Iris pigment epithelial cell (primary cell): ENCODE data around the gene SPACA6.

Experiments
- DNase-seq: peaks from one replicate; pipeline ENCODE4 v3.0.0-alpha.2; 2011; ENCODE audit warnings: low read depth

The SPACA6 gene

DNA sequence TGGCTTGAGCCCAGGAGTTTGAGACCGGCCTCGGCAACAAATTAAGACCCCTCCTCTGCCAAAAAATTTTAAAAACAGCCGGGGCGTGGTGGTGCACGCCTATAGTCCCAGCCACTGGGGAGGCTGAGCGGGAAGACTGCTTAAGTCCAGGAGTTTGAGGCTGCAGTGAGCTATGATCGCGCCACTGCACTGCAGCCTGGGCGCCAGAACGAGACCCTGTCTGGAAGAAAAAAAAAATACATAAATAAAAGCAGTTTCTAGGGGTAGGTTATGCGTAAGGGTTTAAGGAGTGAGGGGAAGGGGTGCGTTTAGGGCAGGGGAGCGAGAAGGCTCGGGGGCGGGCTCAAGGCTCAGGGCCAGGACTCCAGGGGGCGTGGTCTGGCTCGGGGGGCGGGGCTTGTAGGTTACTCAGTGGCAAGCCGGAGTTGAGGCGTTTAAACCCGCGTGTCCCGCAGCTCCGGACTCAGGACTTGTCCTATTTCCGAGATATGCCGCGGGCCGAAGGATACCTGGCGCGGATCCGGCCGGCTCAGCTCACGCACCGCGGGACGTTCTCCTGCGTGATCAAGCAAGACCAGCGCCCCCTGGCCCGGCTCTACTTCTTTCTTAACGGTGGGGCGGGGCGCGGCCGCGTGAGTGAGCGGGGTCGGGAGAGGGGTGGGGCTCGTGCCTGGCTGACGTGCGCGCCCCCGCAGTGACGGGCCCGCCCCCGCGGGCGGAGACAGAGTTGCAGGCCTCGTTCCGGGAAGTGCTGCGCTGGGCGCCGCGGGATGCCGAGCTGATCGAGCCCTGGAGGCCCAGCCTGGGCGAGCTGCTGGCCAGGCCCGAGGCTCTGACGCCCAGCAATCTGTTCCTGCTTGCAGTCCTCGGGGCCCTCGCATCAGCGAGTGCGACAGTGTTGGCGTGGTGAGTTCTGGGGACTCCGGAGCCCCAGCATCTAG lies 10.7 kb downstream of the SPACA6 start:
- peak; percentile 95 for DNase-seq

GRCh38 chr19:51704626-51705025 lies 11.5 kb downstream of the SPACA6 start:
- DNase-seq: no peak

DNA sequence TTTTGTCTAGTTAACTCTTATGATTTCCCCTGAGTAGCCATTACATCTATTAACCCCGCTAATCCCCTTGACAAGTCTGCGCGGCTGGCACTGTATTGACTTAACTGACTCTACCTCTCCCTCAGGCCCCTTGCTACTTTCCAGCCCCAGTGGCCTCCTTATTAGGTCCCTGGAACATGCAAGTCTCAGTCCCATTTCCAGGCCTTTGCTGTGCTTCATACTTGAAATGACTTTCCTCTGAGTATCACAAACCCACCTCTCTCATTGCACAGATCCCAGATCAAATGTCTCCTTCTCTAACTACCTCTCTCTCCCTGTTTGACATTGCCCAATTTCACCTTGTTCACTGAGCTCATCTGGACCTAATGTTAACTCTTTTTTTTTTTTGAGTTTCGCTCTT lies 13.2 kb downstream of the SPACA6 start:
- no peak for DNase-seq

DNA sequence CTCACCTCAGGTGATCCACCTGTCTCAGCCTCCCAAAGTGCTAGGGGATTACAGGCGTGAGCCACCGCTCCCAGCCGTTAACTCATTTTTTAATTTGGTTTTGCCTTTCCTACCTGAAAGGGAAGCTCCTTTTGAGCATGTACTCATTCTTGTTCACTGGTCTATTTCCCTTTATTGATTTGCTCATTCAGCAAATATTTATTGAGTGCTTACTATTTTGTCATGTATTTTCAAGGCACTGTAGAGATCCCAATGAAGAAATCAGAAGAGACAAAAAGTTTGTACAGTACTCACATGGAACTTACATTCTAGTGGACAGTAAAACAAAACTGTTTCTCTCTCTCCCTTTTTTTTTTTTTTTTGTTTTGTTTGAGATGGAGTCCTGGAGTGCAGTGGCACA lies 13.8 kb downstream of the SPACA6 start:
- DNase-seq: no peak

GRCh38 chr19:51708811-51709210 lies 15.7 kb downstream of the SPACA6 start:
- no peak for DNase-seq

- no peak for DNase-seq
Measured at GRCh38 chr19:51709575-51709974, 16.4 kb downstream of the SPACA6 start.

- peak; percentile 39 for DNase-seq
Measured at GRCh38 chr19:51710163-51710562, 17.0 kb downstream of the SPACA6 start.

- no peak for DNase-seq
Measured at GRCh38 chr19:51711702-51712101, 18.6 kb downstream of the SPACA6 start.

DNA sequence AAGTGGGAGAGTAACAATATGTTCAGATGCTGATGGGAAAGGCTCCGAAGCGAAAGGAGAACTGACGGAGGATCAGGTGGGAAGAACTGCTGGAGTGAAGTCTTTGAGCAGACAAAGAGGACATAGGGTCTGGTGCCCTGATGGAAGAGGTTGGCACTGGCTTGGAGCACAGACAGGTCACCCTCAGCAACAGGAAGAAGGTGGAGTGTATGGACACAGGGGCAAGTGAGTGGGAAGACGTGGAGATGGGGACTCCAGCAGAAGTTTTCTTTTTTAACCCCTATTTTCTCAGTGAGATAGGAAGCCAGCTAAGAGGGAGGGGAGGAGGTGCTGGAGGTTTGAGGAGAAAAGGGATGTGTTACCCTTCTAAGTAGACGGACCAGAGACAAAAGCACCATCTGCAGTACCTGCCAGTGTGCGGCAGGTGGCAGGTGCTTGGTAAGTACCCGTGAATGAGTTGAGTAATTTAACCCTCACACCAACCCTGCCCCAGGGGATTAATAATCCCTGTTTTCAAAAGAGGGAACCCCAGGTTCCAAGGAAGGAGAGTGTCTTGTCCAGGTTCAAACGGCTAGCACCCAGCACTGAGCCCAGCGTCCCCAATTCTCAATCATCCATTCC lies 19.4 kb downstream of the SPACA6 start:
- peak; percentile 54 for DNase-seq

DNA sequence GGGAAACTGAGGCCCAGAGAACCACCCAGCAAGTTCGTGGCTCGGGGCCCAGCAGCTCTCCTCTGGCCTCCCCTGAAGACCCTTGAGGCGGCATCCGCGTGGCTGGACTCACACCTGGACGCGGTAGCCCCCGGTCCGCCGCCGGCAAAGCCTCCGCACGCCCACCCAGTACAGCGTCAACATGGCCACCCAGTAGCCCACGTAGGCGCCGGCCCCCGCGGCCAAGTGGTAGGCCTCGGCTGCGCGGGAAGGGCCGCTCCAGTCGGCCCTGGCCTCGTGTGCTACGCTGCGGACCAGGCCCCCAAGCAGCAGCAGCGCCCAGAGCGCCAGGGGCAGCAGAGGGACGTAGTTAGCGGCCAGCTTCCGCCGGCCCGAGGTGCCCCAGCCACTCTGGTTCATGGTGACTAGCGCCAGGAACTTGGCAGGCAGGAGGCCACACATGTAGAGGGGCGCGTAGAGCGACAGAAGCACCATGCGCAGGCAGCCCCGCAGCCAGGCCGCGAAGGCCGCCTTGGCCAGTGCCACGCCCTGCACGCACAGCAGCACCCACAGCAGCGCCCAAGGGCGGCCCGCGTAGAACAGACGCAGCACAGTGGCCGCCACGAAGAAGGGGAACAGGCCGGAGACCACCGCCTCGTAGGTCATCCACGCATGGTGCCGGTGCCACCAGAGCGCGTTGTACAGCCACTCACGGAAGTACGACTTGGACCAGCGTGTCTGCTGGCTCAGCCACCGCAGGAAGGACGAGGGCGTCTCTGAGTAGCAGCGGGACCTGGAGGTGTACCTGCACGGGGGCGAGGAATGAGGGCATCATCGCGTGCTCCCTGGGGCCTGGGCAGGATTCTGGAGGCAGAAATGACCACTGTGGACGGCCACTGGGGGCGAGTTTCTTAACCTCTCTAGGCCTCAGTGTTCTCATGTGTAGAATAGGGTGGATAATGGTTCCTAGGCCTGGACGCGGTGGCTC lies 20.5 kb downstream of the SPACA6 start:
- DNase-seq: no peak

- no peak for DNase-seq
Measured at GRCh38 chr19:51714848-51715247, 21.7 kb downstream of the SPACA6 start.

DNA sequence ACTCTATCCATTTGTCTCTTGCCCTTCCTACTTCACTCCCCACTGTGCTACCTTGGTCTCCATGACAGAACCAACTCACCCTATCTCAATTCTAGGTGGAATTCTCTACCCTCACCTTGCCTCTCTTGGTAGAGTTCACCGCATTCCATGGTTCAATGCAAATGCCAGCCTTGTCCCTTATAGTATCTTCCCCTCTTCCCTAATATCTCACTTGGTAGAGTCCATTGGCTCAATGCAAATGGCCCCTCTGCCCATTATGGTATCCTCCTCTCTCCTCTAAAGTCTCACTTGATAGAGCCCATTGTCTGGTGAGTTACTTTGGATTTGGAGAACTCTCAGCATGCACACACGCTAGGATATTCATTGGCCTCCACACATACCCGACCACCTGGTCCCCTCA lies 22.7 kb downstream of the SPACA6 start:
- DNase-seq: no peak

DNA sequence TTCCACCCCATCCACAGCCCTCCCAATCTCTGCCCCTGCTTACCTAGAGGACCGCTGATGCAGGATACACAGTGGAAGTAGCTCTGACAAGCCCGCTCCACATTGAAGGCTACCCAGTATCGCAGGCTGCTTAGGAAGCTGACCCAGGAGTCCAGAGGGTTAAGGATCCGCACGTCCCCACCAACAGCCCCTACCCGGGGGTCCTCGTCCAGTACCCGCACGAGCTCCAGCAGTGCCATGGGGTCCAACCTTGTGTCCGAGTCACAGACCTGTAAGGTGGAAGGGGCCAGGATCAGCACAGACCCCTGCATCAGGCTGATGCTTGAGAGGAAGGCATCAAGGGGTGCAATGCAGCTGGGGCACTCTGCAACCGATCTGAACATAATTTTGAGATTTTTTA lies 23.8 kb downstream of the SPACA6 start:
- no peak for DNase-seq

GRCh38 chr19:51719251-51719988 lies 26.3 kb downstream of the SPACA6 start:
- no peak for DNase-seq

DNA sequence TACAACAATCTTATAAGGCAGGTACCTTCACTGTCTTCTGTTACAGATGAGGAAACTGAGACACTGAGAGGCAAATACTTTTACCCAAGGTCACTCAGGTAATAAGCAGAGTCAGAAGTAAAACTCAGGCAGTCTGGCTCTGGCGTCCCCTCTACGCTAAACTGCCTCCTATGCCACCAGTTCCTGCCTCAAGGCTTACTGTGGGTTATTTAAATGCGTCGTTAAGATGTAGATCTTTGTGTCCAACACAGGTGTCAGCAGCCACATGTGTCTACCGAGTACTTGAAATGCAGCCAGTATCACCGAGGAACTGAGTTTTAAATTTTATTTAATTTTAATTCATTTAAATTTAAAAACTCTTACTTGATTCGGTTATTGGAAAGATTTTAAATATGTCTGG lies 28.8 kb downstream of the SPACA6 start:
- DNase-seq: no peak

DNA sequence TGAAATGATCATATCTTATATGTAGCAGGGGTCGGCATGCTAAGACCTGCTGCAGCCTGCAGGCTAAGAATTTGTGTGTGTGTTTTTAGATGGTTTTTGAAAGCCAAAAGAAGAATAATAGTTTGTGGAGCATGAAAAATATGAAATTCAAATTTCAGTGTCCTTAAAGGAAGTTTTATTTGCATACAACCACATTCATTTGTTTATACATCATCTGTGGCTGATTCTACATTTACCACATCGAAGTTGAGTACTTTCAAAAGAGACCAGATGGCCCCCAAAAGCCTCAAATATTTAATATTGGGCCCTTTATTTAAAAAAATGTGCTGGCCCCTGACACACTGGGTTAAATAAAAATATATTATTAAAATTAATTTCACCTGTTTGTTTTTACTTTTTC lies 29.4 kb downstream of the SPACA6 start:
- no peak for DNase-seq

GRCh38 chr19:51724543-51724942 lies 31.4 kb downstream of the SPACA6 start:
- DNase-seq: no peak

GRCh38 chr19:51726049-51726448 lies 32.9 kb downstream of the SPACA6 start:
- DNase-seq: peak; percentile 80

DNA sequence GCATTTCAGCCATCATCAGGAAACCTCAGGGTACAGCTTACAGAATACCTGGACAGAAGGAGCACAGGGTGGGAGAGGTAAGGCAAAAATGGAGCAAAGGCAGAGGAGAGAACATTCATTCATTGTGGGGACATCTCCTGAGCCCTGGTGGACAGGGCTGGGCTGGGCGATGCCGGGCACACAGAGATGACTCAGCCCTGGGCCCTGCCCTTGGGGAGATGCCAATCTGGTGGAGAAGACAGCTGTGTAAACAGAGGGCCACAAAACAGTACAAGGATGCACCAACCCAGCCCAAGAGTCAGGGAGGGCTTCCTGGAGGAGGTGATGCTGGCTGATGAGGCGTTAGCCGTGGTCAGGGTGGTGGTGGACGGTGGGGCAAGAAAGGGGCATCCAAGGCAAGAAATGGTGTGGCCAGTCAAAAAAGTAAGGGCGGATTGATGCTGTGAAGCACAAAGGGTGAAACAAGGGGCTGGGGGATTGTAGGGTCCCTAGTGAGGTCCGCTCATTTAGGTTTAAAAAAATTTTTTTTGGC lies 34.3 kb downstream of the SPACA6 start:
- peak; percentile 45 for DNase-seq

DNA sequence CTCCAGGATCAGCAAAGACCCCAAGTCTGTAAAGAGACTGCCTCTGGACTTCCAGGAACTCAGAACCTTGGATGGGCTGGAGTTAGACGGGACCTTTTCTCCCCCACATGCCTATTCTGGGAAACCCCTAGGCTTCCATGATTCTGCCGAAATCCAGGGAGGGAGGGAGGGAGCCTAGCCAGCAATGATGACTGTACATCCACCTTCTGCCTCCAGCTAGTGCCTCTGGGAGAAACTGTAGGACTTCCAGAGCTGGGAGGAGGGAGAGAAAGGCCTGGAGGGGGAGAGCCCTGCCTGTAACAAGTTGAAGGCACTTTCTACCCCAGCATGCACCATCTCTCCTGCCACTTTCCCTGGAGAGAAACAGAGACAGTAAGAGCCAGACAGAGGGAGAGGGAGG lies 36.7 kb downstream of the SPACA6 start:
- no peak for DNase-seq

DNA sequence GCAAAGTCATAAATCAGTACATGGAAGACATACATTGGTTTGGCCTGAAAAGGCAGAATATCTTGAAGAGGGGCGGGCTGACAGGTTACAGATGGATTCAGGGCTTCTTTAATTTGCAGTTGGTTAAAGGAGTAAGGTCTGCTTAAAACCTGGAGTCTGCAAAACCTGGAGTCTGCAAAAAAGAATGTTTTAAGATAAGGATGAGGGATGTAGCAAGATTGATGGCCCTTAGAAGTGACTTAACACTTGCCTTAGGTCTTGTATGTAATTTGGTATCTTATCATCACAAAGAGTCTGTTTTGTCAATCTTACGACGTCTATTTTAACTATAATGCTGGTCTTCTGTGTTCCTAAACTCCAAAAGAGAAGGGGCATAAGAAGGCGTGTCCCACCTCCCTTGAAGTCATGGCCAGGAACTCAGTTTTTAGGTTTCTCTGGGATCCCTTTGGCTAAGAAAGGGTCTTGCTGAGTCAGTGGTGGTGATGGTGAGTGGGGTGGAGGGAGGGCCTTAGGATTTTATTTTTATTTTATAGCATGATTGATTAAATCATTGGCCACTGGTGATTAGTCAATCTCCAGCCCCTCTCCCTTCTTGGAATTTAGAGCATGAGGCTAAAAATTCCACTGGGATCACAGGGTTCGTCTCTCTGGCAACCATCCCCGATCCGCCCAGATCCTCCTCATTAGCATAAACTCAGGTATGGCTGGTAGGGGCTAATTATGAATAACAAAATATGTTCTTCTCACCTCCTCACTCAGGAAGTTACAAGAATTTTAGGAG lies 40.8 kb downstream of the SPACA6 start:
- DNase-seq: no peak
